NCI-H526 (cell line): Measurements from ENCODE around the gene TWIST2.

ENCODE experiments used
- DNase-seq, 2 experiments: peaks; one replicate each; lab custom pipeline; 2025; lab: John Stamatoyannopoulos, UW

The TWIST2 gene

GRCh38 chr2:238955648-238956531 is 108.0 kb downstream of the TWIST2 start:
- no peak for DNase-seq

DNA sequence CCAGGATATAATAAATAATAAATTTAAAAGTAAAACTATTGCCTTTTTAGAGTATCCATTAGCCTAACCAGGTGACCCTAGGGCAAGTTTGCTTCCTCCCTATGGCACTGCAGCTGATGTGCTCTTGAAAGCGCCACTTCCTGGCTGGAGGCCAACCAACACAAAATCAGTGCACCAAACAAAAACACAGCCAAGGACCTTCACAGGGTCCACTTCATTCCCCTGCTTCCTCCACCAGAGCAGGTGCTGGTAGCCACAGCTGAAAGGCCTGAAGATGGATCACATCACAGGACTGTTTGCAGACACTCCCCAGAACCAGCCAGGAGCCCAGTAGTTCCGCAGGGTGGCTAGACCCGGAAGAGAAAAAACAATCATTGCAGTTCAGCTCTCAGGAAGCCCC is 108.8 kb downstream of the TWIST2 start:
- no peak for DNase-seq
